WTC11 (cell line): ENCODE data around the gene ESX1. TPM values are rescaled to one million over a fixed set of nuclear protein-coding genes. Genes with fewer than 3 reads are reported as not detected.

ENCODE experiments used
- ATAC-seq: fragments of 200-7000 bp; cut with Tn5 transposase; 2 replicates; pipeline ENCODE4 v1.10.0; 2021; ENCODE audit warnings: mild to moderate bottlenecking, moderate library complexity
- CTCF ChIA-PET: fragments of 300-600 bp; sonication (Branson Sonifier 250); formaldehyde crosslinking; loops from one replicate; lab custom pipeline; 2021; ENCODE audit warnings: antibody characterized with exemption; lab: Charles Lee
- POLR2A ChIA-PET: fragments of 350-600 bp; sonication (Branson Sonifier 250); formaldehyde crosslinking; loops from one replicate; lab custom pipeline; 2021; ENCODE audit warnings: antibody characterized with exemption; lab: Charles Lee
- DNase-seq: peaks from one replicate; pipeline ENCODE4 v3.0.0; 2021; ENCODE audit warnings: low spot score
- H3K27ac Mint-ChIP-seq: 2 replicates; pipeline ENCODE4 v1.8.0; 2021; ENCODE audit warnings: mixed read lengths
- H3K27me3 Mint-ChIP-seq: 2 replicates; pipeline ENCODE4 v1.8.0; 2021; ENCODE audit warnings: low read depth, mild to moderate bottlenecking, moderate library complexity, mixed read lengths
- H3K36me3 Mint-ChIP-seq: 2 replicates; pipeline ENCODE4 v1.8.0; 2021; ENCODE audit warnings: mixed read lengths
- H3K4me1 Mint-ChIP-seq: 2 replicates; pipeline ENCODE4 v1.8.0; 2022; ENCODE audit warnings: mixed read lengths
- H3K4me3 Mint-ChIP-seq: 2 replicates; pipeline ENCODE4 v1.8.0; 2021; ENCODE audit warnings: mild to moderate bottlenecking, moderate library complexity, mixed read lengths
- H3K9me3 Mint-ChIP-seq: 2 replicates; pipeline ENCODE4 v1.8.0; 2021; ENCODE audit warnings: mixed read lengths
- CTCF ChIP-seq: fragments of 200-600 bp; IDR thresholded peaks from 2 replicates; pipeline ENCODE4 v1.8.0; 2022; ENCODE audit warnings: antibody characterized with exemption
- ERG ChIP-seq: fragments of 250-450 bp; sonication (Bioruptor Pico); IDR thresholded peaks from 2 replicates; pipeline ENCODE4 v1.8.0; 2021; ENCODE audit warnings: mild to moderate bottlenecking
- GABPB1 ChIP-seq: sonication (generic); formaldehyde crosslinking; IDR thresholded peaks from 2 replicates; pipeline ENCODE4 v1.8.1; 2023; ENCODE audit warnings: mild to moderate bottlenecking, missing genetic modification reagents
- IRF2 ChIP-seq: sonication (generic); formaldehyde crosslinking; IDR thresholded peaks from 2 replicates; pipeline ENCODE4 v1.8.0; 2022; ENCODE audit warnings: low read depth, missing genetic modification reagents, borderline replicate concordance
- NR2C2 ChIP-seq: sonication (generic); formaldehyde crosslinking; IDR thresholded peaks from 2 replicates; pipeline ENCODE4 v1.8.0; 2022; ENCODE audit warnings: mild to moderate bottlenecking, missing genetic modification reagents
- SMAD3 ChIP-seq: sonication (generic); formaldehyde crosslinking; IDR thresholded peaks from 2 replicates; pipeline ENCODE4 v1.8.0; 2022; ENCODE audit warnings: missing genetic modification reagents, mild to moderate bottlenecking, borderline replicate concordance
- STAT6 ChIP-seq: sonication (generic); formaldehyde crosslinking; conservative IDR thresholded peaks from 2 replicates; pipeline ENCODE4 v1.8.1; 2023; ENCODE audit warnings: mild to moderate bottlenecking, low read depth, missing genetic modification reagents, moderate library complexity
- USF1 ChIP-seq: sonication (generic); formaldehyde crosslinking; IDR thresholded peaks from 2 replicates; pipeline ENCODE4 v1.8.0; 2022; ENCODE audit warnings: mild to moderate bottlenecking, missing genetic modification reagents
- ZBTB21 ChIP-seq: sonication (generic); formaldehyde crosslinking; IDR thresholded peaks from 2 replicates; pipeline ENCODE4 v1.8.1; 2023; ENCODE audit warnings: mild to moderate bottlenecking, missing genetic modification reagents, borderline replicate concordance
- ZNF219 ChIP-seq: sonication (generic); formaldehyde crosslinking; IDR thresholded peaks from 2 replicates; pipeline ENCODE4 v1.8.0; 2023; ENCODE audit warnings: missing genetic modification reagents, mild to moderate bottlenecking, borderline replicate concordance
- ZNF416 ChIP-seq: fragments of 250-450 bp; sonication (Bioruptor Pico); IDR thresholded peaks from 2 replicates; pipeline ENCODE4 v1.9.0; 2021; ENCODE audit warnings: mild to moderate bottlenecking, inconsistent platforms
- total RNA-seq: library from RNA; stranded (reverse); gene quantifications from 3 replicates; pipeline ENCODE4 v1.2.3, GENCODE V29; 2021
- TF ChIP-seq, protein P1 (sequence below): sonication (generic); formaldehyde crosslinking; IDR thresholded peaks from 2 replicates; pipeline ENCODE4 v1.8.0; 2022; ENCODE audit warnings: mild to moderate bottlenecking, missing genetic modification reagents
- TF ChIP-seq, protein P2 (sequence below): sonication (generic); formaldehyde crosslinking; IDR thresholded peaks from 2 replicates; pipeline ENCODE4 v1.8.0; 2022; ENCODE audit warnings: mild to moderate bottlenecking, missing genetic modification reagents
- TF ChIP-seq, protein P3 (sequence below): fragments of 250-450 bp; sonication (Bioruptor Pico); IDR thresholded peaks from 2 replicates; pipeline ENCODE4 v1.9.0; 2021; ENCODE audit warnings: moderate library complexity, mild to moderate bottlenecking, inconsistent platforms, borderline replicate concordance
- TF ChIP-seq, protein P4 (sequence below): fragments of 250-450 bp; sonication (Bioruptor Pico); IDR thresholded peaks from 2 replicates; pipeline ENCODE4 v2.1.2; 2022; ENCODE audit warnings: mild to moderate bottlenecking, moderate library complexity
- TF ChIP-seq, protein P5 (sequence below): sonication (generic); formaldehyde crosslinking; IDR thresholded peaks from 2 replicates; pipeline ENCODE4 v1.8.1; 2023; ENCODE audit warnings: mild to moderate bottlenecking, missing genetic modification reagents, moderate library complexity

The ESX1 gene
- total RNA-seq, 1 experiment from 2014 or later, result not detected

- no peaks in the 10 kb centered on the region for H3K9me3 Mint-ChIP-seq
- no peak overlapping the region for H3K27ac Mint-ChIP-seq
- no peaks in the 10 kb centered on the region for H3K36me3 Mint-ChIP-seq
- no peak for DNase-seq
- POLR2A ChIA-PET, result no interaction called here
- H3K27me3 Mint-ChIP-seq, result peaks cover 100% of the 10 kb centered on the region
- TF ChIP-seq ZNF416 (CRISPR knock-in tag) (no peak), ERG (CRISPR knock-in tag) (no peak), GABPB1 (CRISPR knock-in tag) (no peak), USF1 (no peak)
- TF ChIP-seq, all 79 proteins: peak for 0
- Mint-ChIP-seq H3K4me1 (peaks cover 14% of the 10 kb centered on the region), H3K4me3 (no peak overlapping the region)
- ATAC-seq, result no peak
- CTCF ChIA-PET, result no interaction called here
Observed at GRCh38 chrX:104255465-104255864, 732 bp upstream of the ESX1 start.

- peaks cover 97% of the 10 kb centered on the region for H3K27me3 Mint-ChIP-seq
- peaks cover 14% of the 10 kb centered on the region for H3K4me1 Mint-ChIP-seq
- DNase-seq (peak; percentile 48), ATAC-seq (peak; percentile 46)
- H3K36me3 Mint-ChIP-seq, result no peaks in the 10 kb centered on the region
- H3K4me3 Mint-ChIP-seq, result peak overlapping the region; percentile 73
- CTCF ChIA-PET, result interaction anchor here (1.5 to 2.1 kb wide), 2 partner anchors 17 to 58 kb away, joined by 10 to 11 read pairs; no protein-coding TSS in a partner anchor
- POLR2A ChIA-PET, result no interaction called here
- H3K27ac Mint-ChIP-seq, result no peak overlapping the region
- H3K9me3 Mint-ChIP-seq, result no peaks in the 10 kb centered on the region
- 0 out of 2 replicates have a peak, but pooled peaks have one; percentile 17 for TF ChIP-seq USF1
- TF ChIP-seq, protein P1, sequence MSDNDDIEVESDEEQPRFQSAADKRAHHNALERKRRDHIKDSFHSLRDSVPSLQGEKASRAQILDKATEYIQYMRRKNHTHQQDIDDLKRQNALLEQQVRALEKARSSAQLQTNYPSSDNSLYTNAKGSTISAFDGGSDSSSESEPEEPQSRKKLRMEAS (CRISPR knock-in tag), result peak; percentile 38; the same call in 1 of the 2 replicates
- TF ChIP-seq, protein P2, sequence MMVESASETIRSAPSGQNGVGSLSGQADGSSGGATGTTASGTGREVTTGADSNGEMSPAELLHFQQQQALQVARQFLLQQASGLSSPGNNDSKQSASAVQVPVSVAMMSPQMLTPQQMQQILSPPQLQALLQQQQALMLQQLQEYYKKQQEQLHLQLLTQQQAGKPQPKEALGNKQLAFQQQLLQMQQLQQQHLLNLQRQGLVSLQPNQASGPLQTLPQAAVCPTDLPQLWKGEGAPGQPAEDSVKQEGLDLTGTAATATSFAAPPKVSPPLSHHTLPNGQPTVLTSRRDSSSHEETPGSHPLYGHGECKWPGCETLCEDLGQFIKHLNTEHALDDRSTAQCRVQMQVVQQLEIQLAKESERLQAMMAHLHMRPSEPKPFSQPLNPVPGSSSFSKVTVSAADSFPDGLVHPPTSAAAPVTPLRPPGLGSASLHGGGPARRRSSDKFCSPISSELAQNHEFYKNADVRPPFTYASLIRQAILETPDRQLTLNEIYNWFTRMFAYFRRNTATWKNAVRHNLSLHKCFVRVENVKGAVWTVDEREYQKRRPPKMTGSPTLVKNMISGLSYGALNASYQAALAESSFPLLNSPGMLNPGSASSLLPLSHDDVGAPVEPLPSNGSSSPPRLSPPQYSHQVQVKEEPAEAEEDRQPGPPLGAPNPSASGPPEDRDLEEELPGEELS, result no peak
- TF ChIP-seq, protein P3, sequence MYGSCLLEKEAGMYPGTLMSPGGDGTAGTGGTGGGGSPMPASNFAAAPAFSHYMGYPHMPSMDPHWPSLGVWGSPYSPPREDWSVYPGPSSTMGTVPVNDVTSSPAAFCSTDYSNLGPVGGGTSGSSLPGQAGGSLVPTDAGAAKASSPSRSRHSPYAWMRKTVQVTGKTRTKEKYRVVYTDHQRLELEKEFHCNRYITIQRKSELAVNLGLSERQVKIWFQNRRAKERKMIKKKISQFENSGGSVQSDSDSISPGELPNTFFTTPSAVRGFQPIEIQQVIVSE (CRISPR knock-in tag), result no peak
- no peak for TF ChIP-seq ZNF219 (CRISPR knock-in tag)
- TF ChIP-seq, protein P4, sequence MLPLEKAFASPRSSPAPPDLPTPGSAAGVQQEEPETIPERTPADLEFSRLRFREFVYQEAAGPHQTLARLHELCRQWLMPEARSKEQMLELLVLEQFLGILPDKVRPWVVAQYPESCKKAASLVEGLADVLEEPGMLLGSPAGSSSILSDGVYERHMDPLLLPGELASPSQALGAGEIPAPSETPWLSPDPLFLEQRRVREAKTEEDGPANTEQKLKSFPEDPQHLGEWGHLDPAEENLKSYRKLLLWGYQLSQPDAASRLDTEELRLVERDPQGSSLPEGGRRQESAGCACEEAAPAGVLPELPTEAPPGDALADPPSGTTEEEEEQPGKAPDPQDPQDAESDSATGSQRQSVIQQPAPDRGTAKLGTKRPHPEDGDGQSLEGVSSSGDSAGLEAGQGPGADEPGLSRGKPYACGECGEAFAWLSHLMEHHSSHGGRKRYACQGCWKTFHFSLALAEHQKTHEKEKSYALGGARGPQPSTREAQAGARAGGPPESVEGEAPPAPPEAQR (CRISPR knock-in tag), result no peak
Observed at GRCh38 chrX:104253567-104254441, 929 bp downstream of the ESX1 start.

DNA sequence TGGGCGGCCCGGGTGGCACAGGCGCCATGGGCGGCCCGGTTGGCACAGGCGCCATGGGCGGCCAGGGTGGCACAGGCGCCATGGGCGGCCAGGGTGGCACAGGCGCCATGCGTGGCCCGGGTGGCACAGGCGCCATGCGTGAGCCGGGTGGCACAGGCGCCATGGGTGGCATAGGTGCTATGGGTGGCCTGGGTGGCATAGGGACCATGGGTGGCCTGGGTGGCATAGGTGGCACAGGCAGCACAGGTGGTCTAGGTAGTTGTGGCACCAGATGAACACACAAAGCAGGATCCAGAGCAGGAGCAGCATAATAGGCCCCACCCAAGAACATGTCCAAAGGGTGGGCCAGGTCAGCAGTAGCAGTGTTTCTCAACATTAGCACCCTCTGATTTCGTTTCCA, 4.3 kb downstream of the ESX1 start:
- H3K36me3 Mint-ChIP-seq, result no peaks in the 10 kb centered on the region
- H3K27ac Mint-ChIP-seq, result no peak overlapping the region
- DNase-seq (no peak), ATAC-seq (no peak)
- POLR2A ChIA-PET, result no interaction called here
- peaks cover 94% of the 10 kb centered on the region for H3K27me3 Mint-ChIP-seq
- H3K9me3 Mint-ChIP-seq, result no peaks in the 10 kb centered on the region
- H3K4me3 Mint-ChIP-seq, result no peak overlapping the region
- CTCF ChIA-PET, result no interaction called here
- peaks cover 7% of the 10 kb centered on the region for H3K4me1 Mint-ChIP-seq
- TF ChIP-seq ZBTB21 (CRISPR knock-in tag), result no peak
- no peak for TF ChIP-seq CTCF
- TF ChIP-seq STAT6 (CRISPR knock-in tag), result no peak
- TF ChIP-seq IRF2 (CRISPR knock-in tag), result no peak
- TF ChIP-seq SMAD3, result no peak
- TF ChIP-seq, protein P5, sequence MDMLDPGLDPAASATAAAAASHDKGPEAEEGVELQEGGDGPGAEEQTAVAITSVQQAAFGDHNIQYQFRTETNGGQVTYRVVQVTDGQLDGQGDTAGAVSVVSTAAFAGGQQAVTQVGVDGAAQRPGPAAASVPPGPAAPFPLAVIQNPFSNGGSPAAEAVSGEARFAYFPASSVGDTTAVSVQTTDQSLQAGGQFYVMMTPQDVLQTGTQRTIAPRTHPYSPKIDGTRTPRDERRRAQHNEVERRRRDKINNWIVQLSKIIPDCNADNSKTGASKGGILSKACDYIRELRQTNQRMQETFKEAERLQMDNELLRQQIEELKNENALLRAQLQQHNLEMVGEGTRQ, result no peak
- TF ChIP-seq NR2C2, result no peak
